Right lobe of liver (tissue), 4 donors: ENCODE measurements around the gene DHX29.

Experiments used
- CTCF ChIP-seq, 4 donors: fragments of 200-600 bp in 3 of 4; fragments of 450-650 bp in 1 of 4; IDR thresholded peaks; one replicate each; pipeline versions ENCODE4 v1.5.1 to v1.8.0; 2016 to 2022; ENCODE audit warnings: antibody characterized with exemption in 4 of 4, mild to moderate bottlenecking in 2 of 4
- POLR2A ChIP-seq: fragments of 450-650 bp; IDR thresholded peaks from one replicate; pipeline ENCODE4 v1.6.1; 2017; ENCODE audit warnings: antibody characterized with exemption, mild to moderate bottlenecking
- donor health status: DM: no; HTN: no; CAD: no.
- donor health status: DM: no; HTN: no; CAD: no.
- donor health status: DM: no; HTN: yes; CAD: no.

- TF ChIP-seq CTCF (IDR thresholded peaks at IDR 0.05) (no peak), POLR2A (no peak)
Observed at GRCh38 chr5:55276771-55277170, 30.7 kb downstream of the DHX29 start.
